Muscle layer of duodenum (tissue), 2 donors: ENCODE results near the gene PLEKHA7.

Source experiments
- H3K27ac ChIP-seq: one replicate; pipeline ENCODE4 v1.7.0; 2013; ENCODE audit warnings: mild to moderate bottlenecking, low read length
- H3K27me3 ChIP-seq: one replicate; pipeline ENCODE4 v1.7.0; 2013; ENCODE audit warnings: low read depth, mild to moderate bottlenecking, control low read depth, low read length
- H3K36me3 ChIP-seq, 2 donors: one replicate each; pipeline ENCODE4 v1.7.0; 2013; ENCODE audit warnings: low read length in 2 of 2, control low read depth in 1 of 2, mild to moderate bottlenecking in 1 of 2; ENCODE audit not compliant: insufficient read depth in 2 of 2, control insufficient read depth in 1 of 2
- H3K4me1 ChIP-seq, 2 donors: one replicate each; pipeline ENCODE4 v1.7.0; 2013; ENCODE audit warnings: low read length in 2 of 2, mild to moderate bottlenecking in 2 of 2, control low read depth in 1 of 2, moderate library complexity in 1 of 2; ENCODE audit not compliant: insufficient read depth in 2 of 2, control insufficient read depth in 1 of 2
- H3K4me3 ChIP-seq, 2 donors: one replicate each; pipeline ENCODE4 v1.7.0; 2013; ENCODE audit warnings: low read length in 2 of 2, low read depth in 1 of 2, mild to moderate bottlenecking in 1 of 2
- H3K9me3 ChIP-seq, 2 donors: one replicate each; pipeline ENCODE4 v1.7.0; 2013; ENCODE audit warnings: low read length in 2 of 2, control low read depth in 1 of 2, mild to moderate bottlenecking in 1 of 2; ENCODE audit not compliant: control insufficient read depth in 1 of 2
- donor health status: healthy.

The PLEKHA7 gene

GRCh38 chr11:17021511-17021910, 7.3 kb upstream of the PLEKHA7 start:
- Histone ChIP-seq H3K27me3 (no peaks in the 10 kb centered on the region), H3K4me1 (no peaks in the 10 kb centered on the region), H3K9me3 (no peaks in the 10 kb centered on the region), H3K4me3 (no peak overlapping the region), H3K27ac (no peak overlapping the region), H3K36me3 (no peaks in the 10 kb centered on the region)

DNA sequence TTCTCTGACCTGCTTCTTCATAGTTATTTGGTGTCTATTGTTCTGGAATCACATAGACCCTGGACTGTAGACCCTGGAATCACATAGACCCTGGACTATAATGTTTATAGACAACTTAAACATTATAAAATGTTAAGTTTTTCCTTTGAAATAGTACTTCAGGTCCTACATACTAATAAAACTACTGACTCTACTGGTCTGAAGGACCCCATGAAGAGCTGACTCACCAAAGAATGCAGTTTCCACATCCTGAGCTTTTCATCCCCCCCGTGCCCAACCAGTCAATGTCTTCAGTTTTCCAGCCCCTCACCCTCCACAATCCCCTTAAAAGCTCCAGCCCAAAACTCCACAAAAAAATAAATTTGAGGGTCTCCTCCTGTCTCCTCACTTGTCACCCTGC, 6.6 kb upstream of the PLEKHA7 start:
- no peak overlapping the region for H3K4me3 ChIP-seq
- H3K4me1 ChIP-seq, result no peaks in the 10 kb centered on the region
- H3K27ac ChIP-seq, result no peak overlapping the region
- no peaks in the 10 kb centered on the region for H3K9me3 ChIP-seq
- H3K27me3 ChIP-seq, result no peaks in the 10 kb centered on the region
- H3K36me3 ChIP-seq, result no peaks in the 10 kb centered on the region

DNA sequence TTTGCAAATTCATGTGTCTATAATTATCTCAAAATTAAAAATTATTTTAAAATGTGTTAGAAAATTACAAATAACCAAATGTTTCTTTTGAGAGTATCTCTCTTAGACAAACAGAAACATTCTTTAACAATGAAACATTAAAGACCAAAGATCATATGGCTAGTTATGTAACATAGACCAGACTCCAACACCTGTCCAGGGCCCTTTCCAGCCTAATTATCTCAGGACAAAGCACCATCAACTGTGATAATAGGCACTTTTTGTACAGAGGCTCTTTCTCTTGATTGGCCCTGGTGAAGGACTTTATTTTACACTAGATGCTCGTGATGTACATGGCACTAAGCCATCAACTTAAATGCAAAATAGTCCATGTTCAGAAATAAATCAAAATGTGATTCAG, 5.0 kb upstream of the PLEKHA7 start:
- H3K4me1 ChIP-seq, result peaks cover 0 to 7% of the 10 kb centered on the region in 2 donors
- no peak overlapping the region for H3K27ac ChIP-seq
- no peaks in the 10 kb centered on the region for H3K27me3 ChIP-seq
- no peaks in the 10 kb centered on the region for H3K36me3 ChIP-seq
- H3K9me3 ChIP-seq, result no peaks in the 10 kb centered on the region
- H3K4me3 ChIP-seq, result no peak overlapping the region

GRCh38 chr11:17015627-17016126, 1.5 kb upstream of the PLEKHA7 start:
- Histone ChIP-seq H3K4me1 (peaks cover 0 to 11% of the 10 kb centered on the region in 2 donors), H3K27me3 (no peaks in the 10 kb centered on the region), H3K9me3 (no peaks in the 10 kb centered on the region), H3K27ac (no peak overlapping the region), H3K36me3 (no peaks in the 10 kb centered on the region), H3K4me3 (no peak overlapping the region)

DNA sequence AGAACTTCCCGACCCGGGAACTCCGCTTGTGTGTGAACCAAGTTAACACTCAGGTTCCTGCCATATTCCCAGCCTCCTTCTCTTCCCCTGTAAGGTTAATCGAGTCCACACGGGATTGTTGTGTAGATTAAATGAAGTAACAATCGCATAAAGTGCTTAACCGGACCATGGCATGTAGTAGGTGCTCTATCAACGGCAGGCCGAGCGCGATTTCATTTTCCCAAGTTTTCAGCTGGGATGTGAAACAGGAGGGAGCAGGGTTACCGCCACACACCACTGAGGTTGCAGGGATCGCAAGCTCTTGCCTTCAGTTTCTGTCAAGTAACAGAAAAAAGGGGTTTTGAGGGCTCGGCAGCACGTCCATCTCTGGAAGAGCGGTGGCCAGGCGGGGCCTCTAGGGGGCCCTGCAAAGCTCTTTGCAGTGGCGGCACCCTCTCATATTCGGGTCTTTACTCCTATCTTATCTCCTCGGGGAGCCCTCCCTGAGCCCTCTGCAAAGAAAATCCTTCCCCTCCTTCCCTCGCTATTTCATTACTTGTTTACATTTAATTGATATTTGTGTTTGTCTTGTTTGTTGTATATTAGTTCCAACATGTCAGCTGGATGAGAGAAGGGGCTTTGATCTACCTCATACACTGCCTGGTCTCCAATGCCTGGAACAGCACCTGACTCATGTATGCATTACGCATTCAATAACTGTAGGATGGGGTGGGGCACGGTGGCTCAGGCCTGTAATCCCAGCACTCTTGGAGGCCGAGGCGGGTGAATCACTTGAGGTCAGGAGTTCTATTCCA, 816 bp upstream of the PLEKHA7 start:
- Histone ChIP-seq H3K4me1 (peaks cover 0 to 11% of the 10 kb centered on the region in 2 donors), H3K4me3 (peak overlapping the region; percentile 73 to 79), H3K27me3 (no peaks in the 10 kb centered on the region), H3K27ac (peak overlapping the region; percentile 82), H3K36me3 (no peaks in the 10 kb centered on the region), H3K9me3 (no peaks in the 10 kb centered on the region)

DNA sequence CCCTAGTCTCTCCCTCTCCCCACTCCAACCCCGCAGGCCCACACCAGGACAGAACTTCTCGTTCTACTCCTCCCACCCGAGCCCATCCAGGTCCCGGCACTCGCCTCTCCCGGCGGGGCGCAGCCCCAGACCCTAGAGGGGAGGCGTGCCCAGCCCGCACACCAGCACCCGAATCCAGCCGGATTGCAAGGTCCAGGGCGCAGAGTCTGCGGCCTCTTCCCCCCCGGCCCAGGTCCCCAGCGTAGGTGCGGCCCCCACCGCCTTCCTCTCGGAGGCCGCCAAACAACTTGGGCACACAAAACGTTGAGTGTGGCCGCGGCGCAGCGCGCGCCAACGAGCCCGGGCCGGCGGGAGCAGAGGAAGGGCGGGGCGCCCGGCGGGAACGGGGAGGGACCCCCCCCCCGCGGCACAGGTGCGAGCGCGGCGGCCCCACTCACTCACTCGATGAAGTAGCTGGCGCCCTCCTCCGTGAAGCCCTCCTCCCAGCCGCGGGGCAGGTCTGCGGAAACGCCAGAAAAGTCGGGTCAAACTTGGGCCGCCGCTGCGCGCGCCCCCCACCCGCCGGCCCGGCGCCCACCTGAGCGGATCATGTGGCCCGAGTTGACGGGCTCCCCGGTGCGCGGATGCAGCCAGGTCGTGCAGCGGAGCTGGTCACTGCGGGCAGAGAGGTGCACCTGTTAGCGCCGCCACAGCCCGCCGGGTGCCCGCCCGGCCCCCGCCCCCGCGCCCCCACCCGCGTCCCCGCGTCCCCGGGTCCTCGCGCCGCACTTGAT, 480 bp downstream of the PLEKHA7 start:
- Histone ChIP-seq H3K27ac (no peak overlapping the region), H3K9me3 (no peaks in the 10 kb centered on the region), H3K4me1 (peaks cover 0 to 11% of the 10 kb centered on the region in 2 donors), H3K36me3 (no peaks in the 10 kb centered on the region), H3K27me3 (no peaks in the 10 kb centered on the region), H3K4me3 (peak overlapping the region; percentile 49 to 94)

- peak overlapping the region; percentile 49 to 94 for H3K4me3 ChIP-seq
- H3K9me3 ChIP-seq, result no peaks in the 10 kb centered on the region
- no peaks in the 10 kb centered on the region for H3K27me3 ChIP-seq
- no peak overlapping the region for H3K27ac ChIP-seq
- peaks cover 0 to 11% of the 10 kb centered on the region in 2 donors for H3K4me1 ChIP-seq
- no peaks in the 10 kb centered on the region for H3K36me3 ChIP-seq
These were observed 1.3 kb downstream of the PLEKHA7 start for GRCh38 chr11:17012712-17013547.

GRCh38 chr11:17012179-17012578, 2.0 kb downstream of the PLEKHA7 start:
- Histone ChIP-seq H3K36me3 (no peaks in the 10 kb centered on the region), H3K27ac (no peak overlapping the region), H3K4me3 (peak overlapping the region in 1 of 2 donors; percentile 49), H3K27me3 (no peaks in the 10 kb centered on the region), H3K4me1 (peaks cover 0 to 11% of the 10 kb centered on the region in 2 donors), H3K9me3 (no peaks in the 10 kb centered on the region)

- no peaks in the 10 kb centered on the region for H3K27me3 ChIP-seq
These were observed 3.3 kb downstream of the PLEKHA7 start for GRCh38 chr11:17010851-17011420.

DNA sequence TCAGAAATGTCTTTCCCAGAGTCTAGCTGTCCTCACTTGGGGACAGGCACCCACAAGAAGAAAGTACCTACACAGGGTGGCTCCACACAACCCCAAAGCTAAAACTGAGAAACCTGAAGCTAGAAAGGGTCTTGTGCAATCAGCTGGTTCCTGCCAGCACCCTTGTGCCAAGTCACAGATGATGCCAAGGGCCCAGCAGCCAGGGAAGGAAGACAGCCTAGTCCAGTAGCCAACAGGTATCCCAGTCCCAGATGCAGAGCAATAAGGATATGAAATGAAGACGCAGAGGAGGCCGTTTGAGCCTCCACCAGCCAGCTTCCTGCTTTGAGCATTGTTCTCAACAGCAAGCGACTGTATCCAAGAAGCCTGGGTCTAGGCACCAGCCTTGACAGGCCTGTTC, 6.1 kb downstream of the PLEKHA7 start:
- no peaks in the 10 kb centered on the region for H3K9me3 ChIP-seq
- H3K4me1 ChIP-seq, result no peaks in the 10 kb centered on the region
- no peaks in the 10 kb centered on the region for H3K27me3 ChIP-seq
- no peak overlapping the region for H3K4me3 ChIP-seq
- H3K27ac ChIP-seq, result no peak overlapping the region
- H3K36me3 ChIP-seq, result no peaks in the 10 kb centered on the region

More at GRCh38 chr11:17010851-17011420, 3.3 kb downstream of the PLEKHA7 start:
- Histone ChIP-seq H3K4me1 (peaks cover 0 to 11% of the 10 kb centered on the region in 2 donors), H3K4me3 (no peak overlapping the region), H3K36me3 (no peaks in the 10 kb centered on the region), H3K27ac (no peak overlapping the region), H3K9me3 (no peaks in the 10 kb centered on the region)
